SIG-M5 treated with dmso at 0.1 percent for 504 hours (cell line): Measurements from ENCODE around the gene PADI2.
A peak's percentile ranks its signal among the peaks of the same experiment; 100 is the strongest.

Experiments
- DNase-seq: peaks from one replicate; lab custom pipeline; 2025; ENCODE audit not compliant: unreplicated experiment; lab: John Stamatoyannopoulos, UW

Gene PADI2

GRCh38 chr1:17119076-17119772 is at the start of gene PADI2:
TSS of gene PADI2 (minus strand) at chr1:17119451. CDS start at chr1:17119371, 80 bp downstream.
- peak; percentile 56 for DNase-seq

DNA sequence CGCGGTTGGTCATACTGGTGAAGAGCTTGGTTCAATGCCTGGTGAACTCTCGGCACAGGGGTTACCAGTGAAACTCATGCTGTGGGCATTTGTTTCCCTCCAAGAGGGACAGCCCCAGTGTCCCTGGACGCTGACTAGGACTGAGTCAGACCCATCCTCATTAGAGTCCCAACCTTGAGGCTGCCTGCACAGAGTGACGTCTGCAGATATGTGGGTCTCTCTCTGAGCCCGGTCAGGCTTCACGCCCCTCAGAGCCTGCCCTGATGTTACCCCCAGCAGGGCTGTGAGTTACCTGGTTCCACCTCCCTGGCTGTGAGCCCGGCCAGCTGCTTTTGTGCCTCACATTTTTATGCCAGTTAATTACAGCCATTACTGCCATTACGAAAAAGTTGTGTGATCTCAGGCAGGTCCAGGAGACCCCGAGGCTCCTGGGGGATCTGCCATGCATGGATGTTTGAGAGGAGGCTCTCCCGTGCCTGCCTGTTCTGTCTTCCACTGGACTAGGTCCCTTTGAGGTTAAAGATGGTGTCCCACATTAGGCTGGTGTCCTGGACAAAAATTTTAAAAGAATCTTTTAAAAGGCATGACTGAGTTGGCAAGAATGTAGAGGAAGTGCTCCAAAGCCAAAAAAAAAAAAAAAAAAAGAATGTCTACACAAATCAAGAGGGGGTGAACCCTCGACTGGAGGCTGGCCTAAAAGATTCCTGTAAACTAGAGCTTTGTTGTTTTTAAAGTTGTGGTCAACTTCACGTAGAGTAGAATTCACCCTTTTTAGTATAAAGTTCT is 49.0 kb upstream of the PADI2 start:
- no peak for DNase-seq

- DNase-seq, result no peak
Measured at GRCh38 chr1:17167786-17168090, 48.5 kb upstream of the PADI2 start.

GRCh38 chr1:17167041-17167785 is 48.0 kb upstream of the PADI2 start:
- DNase-seq, result no peak

GRCh38 chr1:17165823-17166222 is 46.6 kb upstream of the PADI2 start:
- no peak for DNase-seq

DNA sequence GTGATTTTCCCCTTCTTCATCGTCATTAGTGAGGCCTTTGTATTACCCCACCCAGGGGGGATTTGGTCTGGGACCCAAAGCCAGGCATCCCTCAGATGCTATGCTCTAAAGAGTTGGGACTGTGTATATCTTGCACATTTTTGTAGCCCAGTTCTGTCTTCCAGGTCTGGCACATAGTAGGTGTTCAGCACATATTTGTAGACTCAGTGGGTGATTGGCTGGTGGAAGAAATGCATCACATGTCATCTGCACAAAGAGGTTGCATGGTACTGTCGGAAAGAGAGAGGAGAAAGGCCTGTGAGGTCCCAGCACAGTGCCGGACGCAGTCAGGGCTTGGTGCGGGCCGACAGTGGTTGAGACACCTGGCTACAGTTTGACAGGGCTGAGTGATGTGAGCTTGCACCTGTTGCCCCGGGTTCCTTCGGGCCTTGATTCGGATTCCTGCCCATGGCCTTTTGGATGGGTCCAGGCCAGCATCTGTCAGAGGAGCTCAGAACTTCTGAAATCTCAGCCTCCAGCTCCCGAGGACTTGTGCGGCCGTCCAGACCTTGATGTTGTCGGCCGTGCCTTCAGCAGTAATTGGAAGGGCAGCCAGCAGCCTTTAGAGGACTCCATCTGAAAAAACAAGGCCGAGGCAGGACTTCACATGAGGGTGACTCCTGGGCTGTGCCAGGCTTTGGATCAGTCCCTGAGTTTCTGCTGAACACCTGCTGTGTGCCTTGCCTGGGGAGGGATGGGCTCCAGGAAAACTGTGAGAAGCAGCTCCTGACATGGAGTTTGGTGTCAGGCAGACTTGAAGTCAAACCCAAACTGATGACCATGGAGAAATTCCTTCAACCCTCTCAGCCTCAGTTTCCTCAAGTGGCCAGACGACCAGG is 44.8 kb upstream of the PADI2 start:
- DNase-seq, result no peak

GRCh38 chr1:17163371-17163770 is 44.1 kb upstream of the PADI2 start:
- DNase-seq, result no peak

DNA sequence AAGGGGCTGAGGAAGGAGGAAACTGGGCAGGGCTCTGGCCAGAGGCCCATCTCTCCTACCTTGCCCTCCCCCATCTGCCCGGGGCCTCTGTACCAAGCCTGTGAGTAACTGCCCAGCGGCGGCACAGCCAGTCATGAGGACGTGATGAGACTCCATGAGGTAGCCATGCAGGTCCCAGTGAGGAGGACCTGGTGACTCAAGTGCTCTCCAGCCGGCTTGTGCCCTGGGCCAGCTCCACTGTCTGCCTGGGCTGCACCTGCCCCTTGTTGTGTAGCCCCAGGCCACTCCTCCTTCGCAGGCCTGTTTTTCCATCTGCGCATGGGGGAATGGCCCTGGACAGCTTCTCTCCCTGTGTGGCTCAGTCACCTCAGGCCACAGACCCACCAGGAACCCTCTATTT is 43.7 kb upstream of the PADI2 start:
- DNase-seq, result no peak

GRCh38 chr1:17161926-17162800 is 42.9 kb upstream of the PADI2 start:
- no peak for DNase-seq

DNA sequence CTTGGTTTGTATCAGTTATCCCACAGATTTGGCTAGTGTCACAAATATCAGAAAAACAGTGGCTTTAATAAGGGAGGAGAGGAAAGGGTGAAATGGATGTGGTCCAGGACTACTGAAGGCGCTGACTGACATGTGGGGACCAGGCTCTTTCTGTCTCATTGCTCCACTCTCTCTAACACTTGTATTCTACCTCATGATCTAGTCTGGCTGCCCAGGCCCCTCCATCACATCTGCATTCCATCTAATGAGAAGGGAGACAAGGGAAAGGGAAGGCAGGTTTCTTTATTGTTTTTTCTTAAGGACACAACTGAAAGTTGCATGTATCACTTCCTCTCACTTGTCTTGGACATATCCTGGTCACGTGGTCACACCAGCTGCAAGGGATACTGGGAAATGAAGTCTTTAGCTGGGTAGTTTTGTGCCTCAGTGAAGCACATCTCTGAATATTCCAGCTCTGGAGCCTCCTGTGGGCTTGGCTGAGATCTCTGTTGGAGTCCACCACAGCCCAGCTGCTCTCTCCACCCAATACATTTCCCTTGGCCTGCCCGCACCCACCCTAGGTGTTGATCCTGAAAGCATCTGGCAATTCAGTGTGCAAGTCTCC is 42.0 kb upstream of the PADI2 start:
- DNase-seq, result peak; percentile 36

GRCh38 chr1:17158961-17159360 is 39.7 kb upstream of the PADI2 start:
- DNase-seq, result no peak

DNA sequence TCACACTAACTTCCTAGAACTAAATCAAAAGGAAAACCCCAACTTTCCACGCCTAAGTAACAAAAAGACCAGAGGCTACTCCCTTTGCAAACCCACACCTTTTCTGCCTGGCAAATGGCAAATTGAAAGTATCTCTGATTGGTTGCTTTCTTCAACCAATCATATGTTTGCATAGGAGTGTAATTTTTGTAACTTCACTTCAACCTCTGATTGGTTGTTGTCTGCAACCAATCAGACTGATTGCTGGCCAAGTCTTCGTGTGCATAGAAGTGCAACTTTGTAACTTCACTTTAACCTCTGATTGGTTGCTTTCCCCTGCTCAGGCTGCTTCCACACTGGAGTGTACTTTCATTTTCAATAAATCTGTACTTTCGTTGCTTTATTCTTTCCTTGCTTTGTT is 36.9 kb upstream of the PADI2 start:
- DNase-seq, result no peak

DNA sequence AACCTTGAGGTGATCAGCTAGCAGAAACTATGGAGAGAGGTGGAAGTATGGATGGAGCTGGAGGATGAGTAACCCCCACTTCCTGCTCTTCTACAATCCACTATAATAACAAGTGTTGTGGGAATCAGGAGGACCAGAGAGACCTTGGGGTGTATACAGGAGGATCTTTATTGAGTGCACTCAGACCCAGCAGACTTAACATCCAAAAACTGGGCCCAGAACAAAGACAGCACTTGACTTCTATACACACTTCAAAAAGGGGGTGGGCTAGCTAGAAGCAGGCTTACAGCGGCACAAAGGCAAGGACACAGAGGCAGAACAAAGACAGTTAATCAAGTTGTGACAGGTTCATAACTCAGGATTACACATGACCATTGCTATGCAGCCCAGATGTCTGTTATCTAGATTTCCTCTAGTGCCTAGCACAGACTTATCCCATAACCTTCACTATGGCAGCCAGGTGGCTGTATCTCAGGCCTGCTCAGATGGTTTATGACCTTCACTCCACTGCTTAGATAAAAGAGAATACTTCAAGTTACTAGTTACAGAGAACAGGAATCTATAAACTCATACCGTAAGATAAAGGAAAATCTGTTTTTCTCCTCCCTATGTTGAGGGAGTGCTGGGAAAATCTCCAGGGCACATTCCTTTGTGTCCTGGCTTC is 36.1 kb upstream of the PADI2 start:
- DNase-seq, result no peak

DNA sequence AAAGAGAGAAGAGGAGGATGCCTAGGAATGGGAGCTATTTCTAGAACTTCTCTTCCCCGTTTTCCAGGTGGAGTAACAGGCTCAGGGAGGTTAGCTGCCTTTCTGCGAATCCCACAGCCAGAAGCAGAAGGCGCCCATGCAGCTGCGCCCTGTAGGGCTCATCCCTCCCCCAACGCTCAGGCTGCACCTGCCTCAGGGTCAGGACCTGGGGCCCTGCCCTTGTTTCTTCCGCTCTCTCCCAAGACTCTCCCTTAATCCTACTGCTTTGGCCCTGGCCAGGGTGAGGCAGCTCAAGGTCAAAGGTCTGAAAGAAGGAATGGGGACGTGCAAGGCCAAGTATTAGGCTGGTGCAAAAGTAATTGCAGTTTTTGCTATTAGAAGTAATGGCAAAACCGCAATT is 30.5 kb upstream of the PADI2 start:
- no peak for DNase-seq

DNA sequence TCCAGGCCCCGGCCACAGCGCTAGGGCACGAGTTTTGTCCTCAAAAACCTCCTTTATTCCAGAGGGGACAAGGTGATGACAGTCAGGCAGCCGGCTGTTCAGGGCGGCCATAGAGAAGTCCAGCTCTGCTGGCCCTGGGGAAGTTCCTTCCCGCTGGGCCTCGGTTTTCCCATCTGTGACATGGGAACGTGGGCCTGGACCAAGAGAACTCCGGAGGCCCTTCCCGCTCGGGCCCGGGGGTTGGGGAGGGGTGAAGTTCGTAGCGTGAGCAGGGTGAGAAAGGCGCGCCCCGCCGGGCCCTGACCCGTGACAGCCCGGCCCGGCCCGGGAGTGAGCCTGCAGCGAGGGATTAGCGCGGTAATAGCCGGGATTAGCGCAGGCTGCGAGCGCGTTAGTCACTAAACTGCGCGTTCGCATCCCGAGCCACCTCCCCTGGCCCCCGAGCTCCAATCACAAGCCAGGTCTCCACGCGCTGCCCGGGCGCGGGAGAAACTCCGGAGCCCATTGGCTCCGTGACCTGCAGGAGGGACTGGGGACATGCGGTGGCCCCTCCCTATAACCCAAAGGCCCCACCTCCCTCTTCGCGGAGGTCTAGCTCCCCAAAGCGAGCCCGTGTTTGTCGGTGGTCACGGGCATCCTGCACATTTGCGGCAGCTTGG is 29.8 kb upstream of the PADI2 start:
- no peak for DNase-seq

- no peak for DNase-seq
Measured at GRCh38 chr1:17145648-17146047, 26.4 kb upstream of the PADI2 start.

DNA sequence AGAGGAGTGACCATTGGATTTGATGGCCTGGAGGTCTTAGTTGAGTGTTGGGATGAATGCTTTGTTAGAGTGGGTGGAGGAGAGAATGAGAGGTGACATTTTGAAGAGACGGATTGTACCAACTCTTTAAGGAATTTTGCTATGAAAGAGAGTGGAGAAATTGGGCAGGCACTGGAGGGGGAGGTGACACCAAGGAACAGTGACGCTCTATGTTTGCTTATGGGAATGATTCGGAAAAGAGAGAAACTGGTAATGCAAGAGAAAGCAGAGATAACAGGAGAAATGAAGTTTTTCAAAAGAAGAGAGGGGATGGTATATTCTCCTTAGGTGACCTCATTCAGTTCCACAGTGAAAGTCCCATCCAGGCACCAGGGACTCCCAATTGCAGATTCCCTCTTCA is 24.5 kb upstream of the PADI2 start:
- DNase-seq, result no peak

GRCh38 chr1:17141441-17142197 is 22.4 kb upstream of the PADI2 start:
- peak; percentile 89 for DNase-seq
